GM18868 (cell line): Measurements from ENCODE around the gene RGS3.
"Not testable (repeated sequence)": the region's sequence is repeated elsewhere in the genome, so short reads cannot be mapped to it uniquely, and the experiment has no call there.

Source experiments
- ATAC-seq: cut with Tn5 transposase; IDR thresholded peaks from one replicate; pipeline ENCODE4 v1.9.1; 2021; ENCODE audit warnings: mild to moderate bottlenecking, moderate library complexity; ENCODE audit not compliant: unreplicated experiment

Gene RGS3

DNA sequence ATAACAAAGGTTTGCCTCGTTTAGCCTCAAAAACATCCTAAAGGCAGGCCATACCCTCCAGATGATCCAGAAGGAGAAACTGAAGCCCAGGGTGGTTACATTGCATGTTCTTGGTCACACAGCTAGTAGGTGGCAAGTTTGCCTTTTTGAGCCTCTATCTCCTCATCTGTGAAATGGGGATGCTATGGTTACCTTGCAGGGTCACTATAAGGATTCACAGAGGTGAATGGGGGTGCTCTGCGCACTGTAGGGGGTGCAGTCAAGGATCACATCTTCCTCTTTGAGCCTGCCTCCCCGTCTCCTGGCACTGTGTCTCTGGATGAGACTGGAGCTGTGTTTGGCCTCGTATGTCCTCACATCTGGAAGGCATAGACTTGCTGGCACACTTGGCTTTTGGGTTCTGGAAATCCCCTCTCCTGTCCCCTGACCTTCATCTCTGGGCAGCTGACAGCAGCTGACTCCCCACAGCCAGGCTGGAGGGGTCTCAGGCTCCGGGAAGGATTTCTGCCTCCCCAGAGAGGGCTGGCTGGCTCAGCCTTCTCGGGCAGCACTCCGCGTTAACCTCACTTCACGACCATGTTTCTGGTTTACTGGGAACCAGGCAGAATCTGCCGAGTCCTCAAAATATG is 167.7 kb downstream of the RGS3 start:
- ATAC-seq, result no peak

DNA sequence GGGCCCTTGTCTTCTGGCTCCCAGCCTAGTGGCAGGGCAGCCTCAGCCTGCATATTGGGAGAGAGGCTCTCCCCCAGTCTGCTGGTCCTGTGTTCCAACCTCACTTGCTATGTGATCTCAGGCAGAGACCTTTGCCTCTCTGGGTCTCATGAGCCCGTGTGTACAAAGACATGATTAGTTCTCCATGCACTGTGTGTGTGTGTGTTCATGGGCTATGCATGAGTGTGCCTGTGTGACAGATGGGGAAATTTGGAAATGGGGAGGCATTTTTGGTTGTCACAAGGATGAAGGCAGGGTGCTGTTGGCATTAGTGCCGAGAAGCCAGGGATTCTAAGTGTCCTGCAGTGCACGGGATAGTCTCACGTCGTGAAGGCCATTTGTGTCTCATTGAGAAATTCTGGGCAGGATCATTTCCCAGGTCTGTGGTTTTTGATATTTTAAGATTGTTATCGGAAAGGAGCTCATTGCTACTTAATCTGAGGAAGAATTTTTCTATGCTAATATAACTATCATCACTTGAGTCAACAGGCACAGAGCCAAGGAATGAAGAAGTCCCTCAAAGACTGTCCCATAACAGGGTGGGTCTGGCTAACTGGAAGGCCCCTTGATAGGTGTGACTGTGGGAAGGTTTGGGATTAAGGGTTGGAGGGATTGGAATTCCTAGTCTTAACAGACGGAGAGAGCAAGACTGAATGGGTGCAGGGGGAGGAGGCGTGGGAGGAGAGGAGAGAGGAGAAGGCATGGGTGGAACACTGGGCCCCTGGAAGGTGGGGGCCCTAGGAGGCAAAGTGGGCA is 168.5 kb downstream of the RGS3 start:
- no peak for ATAC-seq

DNA sequence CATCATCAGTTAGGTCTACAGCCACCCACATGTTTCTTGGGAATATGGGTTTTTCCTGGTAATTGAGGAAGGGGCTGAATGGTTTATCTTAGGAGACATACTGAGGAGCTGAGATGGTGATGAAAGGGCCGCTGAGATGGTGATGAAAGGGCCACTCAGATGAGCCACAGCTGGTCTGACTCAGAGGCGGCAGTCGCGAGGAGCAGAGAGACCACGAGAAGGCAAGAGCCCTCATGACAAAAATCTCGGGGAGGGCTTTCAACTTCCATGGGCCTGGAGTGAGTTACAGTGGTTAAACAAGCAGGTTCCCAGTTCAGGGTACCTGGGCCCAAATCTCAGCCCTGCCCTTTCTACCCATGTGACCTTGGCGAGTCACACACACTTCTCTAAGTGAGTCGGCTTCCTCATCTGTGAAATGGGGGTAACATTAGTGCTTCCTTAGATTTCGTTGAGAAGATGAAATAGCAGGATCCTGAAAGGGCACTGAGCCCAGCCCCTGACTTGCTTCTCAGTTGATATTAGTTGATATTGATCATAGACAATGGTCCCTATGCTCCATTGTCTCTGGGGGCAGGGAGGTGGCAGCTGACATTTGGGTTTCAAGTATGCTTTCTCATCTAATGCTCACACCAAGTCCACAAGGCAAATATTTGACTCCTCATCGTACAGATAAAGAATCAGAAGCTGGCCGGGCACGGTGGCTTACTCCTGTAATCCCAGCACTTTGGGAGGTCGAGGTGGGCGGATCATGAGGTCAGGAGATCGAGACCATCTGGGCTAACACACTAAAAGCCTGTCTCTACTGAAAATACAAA is 169.5 kb downstream of the RGS3 start:
- no peak for ATAC-seq

DNA sequence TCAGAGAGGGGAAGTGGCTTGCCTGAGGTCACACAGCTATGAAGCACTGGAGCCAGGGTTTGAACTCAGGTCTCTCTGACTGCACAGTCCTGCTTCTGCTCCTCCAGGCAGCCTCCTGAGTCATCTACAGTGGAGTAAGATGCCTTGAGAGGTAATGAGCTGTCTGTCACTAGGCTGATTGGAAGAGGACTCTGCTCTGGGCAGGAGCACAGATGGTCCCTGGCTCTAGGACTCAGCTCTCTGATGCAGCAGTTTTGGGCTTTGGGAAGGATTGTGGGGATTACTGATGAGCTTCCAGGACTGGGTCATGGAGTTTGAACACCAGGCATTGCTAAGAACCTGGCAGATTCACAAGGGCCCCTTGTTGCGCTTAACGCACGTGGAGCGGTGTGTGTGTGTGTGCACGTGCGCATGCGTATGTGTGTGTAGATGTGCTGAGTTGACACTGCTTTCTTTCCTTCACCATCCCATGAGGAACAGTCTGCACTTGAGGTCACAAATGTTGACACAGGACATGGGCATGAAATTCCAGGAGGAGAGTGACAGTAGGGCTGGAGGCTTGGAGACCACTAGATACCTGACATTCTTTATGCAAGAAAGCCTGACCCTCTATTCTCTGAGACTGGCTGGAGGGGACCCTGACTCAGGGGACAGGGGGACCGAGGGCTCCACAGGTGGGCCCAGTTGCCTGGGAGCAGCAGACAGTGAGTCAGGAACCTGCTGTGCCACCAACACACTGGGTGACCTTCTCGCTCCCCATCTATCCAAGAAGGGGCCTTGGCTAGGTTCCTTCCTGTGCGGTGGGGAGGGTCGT is 170.5 kb downstream of the RGS3 start:
- ATAC-seq, result no peak

DNA sequence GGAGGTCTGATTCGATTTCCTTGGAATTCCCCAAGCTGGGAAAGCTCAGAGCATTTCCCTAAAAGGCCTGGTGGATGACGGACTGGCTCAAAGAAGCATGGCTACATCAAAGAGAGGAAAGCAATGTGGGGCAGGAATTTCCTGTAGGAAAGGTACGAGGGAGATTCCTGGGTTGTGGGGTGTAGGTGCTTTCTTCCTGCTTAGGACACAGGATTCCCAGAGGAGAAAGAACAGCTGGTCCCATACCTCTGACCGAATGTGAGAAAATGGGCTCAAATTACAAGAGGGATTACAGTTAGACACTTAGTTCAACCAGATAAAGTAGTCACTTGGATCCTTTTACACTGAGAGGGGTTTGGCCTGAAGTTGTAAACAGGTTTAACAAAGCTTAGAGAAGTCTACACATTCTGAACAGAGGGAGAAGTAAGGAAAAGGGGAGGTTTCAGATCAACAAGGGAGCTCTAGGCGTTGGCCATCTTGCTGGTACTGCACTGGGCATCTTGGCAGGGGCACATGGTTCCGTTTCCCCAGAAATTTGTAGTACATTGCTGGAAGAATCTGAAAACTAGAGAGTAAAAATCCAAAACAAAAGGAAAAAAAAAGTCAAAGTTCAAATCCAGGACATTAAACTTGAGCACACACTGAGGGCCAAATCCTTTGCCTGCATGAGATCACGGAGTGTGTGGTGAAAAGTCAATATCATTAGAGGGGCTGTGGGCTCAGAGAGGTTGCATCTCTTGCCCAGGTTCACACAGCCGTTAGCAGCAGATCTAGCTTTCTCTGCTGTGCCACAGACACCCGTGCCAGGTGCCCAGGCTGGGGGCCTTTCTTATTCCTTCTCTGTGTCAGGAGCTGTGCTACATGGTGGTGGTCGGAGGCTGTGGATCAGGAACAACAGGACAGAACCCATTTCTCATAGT is 171.3 kb downstream of the RGS3 start:
- ATAC-seq, result no peak

DNA sequence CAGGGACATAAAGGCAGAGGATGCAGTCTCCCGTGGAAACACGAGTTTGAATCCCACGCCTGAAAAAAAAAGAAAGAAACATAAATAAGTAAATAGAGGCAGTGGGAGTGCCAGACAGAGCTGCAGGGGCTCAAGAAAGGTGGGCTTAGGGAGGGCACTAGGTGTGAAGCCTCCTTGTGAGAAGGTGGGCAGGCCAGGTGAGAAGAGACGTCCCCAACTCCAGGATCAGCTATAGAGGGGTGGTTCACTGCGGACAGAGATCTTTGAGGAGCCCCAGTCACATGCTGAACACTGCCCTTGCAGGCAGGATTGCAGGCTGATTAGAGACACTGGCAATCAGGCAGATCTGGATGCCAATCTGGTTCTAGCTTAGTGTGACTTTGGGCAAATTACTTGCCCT is 172.1 kb downstream of the RGS3 start:
- no peak for ATAC-seq

DNA sequence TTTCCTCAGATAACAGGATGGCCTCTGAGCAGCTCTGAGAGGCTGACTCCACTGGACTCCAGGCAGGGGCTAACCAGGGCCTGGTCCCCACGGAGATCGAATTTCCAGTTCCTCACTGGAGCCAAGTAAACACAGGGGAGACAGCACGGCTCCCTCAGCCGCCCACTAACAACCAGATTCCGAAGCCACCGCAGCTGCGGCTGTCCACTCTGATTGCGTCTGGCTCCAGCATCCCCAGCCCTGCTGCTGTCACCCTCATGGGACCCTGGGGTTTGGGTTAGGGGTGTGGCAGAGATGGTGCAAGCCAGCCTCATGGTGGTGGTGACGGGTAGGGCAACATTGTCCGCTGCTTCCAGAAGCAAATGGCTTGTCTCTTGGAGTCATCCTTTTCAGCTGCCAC is 172.6 kb downstream of the RGS3 start:
- no peak for ATAC-seq

DNA sequence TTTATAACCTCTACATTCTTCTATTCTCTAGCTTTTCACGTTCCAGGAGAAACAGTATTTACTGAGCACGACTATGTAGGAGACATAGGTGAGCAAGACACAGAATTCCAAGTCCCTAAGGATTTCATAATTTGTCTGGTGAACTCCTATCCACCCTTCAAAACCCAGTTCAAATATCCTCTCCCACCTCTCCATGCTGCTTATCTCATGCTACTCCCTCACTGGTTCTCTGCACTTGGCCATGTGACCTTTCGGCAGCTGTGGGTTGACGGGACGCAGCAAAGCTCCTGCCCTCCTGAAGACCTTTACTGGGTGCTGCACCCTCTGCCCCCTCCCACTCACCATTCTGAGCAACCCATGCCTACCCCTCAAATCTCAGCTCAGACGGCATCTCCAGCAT is 173.2 kb downstream of the RGS3 start:
- ATAC-seq, result no peak

DNA sequence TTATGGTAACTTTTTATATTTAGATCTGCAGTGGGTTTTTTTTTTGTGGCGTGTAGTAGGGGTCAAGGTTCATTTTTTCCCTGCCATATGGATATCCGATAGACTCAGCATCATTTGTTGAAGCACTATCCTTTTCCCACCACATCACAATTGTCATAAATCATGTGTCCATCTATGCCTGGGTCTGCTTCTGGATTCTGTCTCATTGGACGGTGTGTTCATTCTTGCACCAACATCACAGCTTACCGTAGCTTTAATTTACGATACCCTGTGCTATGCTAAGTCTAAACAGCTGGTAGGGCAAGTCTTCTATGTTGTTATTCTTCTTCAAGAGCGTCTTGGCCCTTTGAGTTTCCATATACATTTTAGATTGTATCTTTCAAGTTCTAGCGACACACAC is 175.0 kb downstream of the RGS3 start:
- ATAC-seq, result no peak

DNA sequence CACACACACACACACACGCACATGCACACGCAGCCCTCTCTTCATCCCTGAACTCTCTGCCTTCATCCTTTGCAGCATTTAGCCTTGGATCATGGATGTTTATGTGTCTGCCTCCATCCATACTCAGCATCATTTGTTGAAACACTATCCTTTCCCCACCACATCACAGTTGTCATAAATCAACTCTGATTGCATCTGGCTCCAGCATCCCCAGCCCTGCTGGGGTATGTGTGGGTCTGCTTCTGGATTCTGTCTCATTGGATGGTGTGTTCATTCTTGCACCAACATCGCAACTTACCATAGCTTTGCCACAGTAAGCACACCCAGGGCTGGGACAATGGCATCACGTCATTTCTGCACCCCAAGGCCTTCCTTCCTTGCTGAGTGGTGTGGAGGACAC is 175.4 kb downstream of the RGS3 start:
- ATAC-seq, result no peak

DNA sequence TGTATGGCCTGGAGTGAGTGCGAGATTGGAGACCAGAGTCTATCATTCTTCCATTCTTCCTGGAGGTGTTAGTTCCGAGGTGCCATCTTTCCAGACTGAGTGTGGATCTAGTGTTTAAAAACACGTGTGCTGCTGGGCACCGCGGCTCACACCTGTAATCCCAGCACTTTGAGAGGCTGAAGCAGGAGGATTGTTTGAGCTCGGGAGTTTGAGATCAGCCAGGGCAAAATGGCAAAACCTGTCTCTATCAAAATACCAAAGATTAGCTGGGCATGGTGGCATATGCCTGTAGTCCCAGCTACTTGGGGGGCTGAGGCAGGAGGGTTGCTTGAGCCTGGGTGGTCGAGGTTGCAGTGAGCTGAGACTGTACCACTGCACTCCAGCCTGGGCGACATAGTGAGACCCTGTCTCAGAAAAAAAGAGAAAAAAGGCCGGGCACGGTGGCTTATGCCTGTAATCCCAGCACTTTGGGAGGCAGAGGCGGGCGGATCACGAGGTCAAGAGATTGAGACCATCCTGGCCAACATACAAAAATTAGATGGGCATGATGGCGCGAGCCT is 176.0 kb downstream of the RGS3 start:
- ATAC-seq, result not testable (repeated sequence)

DNA sequence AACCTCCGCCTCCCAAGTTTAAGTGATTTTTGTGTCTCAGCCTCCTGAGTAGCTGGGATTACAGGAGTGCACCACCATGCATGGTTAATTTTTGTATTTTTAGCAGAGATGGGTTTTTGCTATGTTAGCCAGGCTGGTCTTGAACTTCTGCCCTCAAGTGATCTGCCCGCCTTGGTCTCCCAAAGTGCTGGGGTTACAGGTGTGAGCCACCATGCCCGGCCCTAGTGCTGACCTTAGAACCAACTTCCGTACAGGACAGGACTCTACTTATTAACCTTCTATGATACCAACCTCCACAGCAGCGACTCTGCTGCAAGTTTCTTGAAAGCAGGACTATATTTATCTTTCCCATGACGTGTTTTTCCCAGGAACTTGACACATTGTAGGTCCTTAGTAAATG is 176.9 kb downstream of the RGS3 start:
- ATAC-seq, result no peak

DNA sequence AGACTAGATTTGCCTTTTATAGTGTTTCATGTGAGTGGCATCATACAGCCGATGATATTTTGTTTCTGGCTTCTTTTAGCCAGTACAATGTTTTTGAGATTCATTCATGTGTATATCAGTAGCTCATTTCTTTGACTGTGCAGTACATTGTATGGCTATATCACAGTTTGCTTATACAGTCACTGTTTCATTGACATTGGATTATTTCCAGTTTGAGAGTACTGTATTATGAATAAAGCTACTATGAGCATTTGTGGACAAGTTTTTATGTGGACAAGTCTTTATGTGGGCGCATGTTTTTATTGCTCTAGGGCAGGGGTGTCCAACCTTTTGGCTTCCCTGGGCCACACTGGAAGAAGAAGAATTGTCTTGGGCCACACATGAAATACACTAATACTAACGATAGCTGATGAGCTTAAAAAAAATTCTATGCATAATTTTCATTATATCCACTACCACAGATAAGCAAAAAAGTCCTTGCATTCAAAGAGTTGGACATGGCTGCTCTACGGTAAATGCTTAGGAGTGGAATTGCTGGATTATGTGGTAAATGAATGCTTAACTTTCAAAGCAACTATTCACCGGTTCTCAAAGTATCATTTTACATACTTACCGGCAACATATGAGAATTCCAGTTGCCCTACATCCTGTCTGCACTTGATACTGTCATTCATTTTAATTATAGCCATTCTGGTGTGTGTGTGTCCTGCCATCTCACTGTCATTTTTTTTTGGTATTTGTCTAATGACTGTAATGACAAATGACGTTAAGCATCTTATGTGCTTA is 177.8 kb downstream of the RGS3 start:
- no peak for ATAC-seq

DNA sequence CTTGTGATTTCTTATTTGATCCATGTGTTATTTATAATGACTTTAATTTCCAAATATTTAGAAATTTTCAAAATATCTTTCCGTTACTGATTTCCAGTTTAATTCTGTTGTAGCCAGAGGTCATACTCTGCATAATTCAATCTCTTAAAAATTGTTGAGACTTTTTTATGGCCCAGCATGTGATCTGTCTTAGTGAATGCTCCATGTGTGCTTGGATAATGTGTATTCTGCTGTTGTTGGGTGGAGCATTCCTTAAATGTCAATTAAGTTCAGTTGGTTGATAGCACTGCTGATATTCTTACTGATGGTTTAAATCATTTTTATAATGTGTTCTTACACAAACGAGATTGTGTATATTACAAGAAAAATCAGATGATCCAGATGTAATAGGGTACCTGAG is 180.8 kb downstream of the RGS3 start:
- no peak for ATAC-seq

DNA sequence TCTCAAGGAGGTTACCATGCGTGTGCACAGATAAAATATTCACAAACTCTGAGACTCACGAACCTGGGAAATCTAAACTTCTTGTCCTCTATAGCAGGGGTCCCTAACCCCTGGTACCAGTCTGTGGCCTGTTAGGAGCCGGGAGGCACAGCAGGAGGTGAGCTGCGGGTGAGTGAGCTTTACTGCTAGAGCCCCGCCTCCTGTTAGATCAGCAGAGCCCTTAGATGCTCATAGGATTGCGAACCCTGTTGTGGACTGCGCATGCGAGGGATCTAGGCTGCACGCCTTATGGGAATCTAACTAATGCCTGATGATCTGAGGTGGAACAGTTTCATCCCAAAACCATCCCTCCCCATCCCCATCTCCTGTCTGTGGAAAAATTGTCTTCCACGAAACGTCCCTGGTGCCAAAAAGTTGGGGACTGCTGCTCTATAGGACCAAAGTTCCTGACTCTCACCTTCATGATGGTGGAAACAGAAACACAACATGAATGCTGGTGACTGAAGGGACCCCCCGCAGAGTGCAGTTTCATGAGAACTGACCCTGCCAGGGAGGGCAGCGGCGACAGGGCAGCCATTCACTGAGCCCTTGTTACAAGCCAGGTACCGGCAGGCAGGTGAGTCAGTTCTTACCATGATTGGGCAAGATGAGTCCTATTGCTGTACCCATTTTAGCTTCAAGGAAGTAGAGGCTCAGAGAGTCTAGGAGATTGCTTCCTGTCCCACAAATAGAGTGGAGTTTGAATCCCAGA is 181.9 kb downstream of the RGS3 start:
- ATAC-seq, result no peak

DNA sequence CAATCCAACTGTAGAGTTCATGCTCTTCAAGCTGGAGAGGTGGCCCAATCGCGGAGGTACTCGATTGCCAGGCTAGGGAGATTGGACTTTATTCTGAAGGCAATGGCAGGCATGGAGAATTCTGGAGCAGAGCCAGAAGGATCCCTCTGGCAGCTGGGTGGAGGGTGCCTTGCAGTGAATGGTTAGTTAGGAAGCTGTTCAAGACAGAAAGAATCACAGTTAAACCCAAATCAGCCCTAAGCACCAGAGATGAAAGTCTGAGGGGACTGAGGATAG is 182.4 kb downstream of the RGS3 start:
- no peak for ATAC-seq

DNA sequence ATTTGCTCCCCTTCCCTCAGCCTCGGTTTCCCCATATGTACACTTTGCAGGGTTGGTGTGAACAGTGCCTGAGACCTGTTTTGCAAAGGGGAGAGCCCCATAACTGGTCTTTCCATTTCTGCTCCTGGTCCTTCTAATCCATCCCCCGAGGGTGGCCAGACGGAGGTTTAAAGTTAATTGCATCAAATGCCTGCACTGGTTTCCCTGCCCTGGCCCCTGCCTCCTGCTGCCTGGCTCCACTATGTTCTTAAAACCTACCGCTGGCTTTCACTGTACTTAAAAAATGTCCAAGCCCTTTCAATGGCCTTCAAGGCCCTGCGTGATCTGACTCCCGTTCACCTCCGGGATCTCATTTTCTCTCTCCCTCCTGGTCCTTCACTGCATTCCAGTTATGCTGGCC is 183.0 kb downstream of the RGS3 start:
- no peak for ATAC-seq
